A673 (cell line): ENCODE data around the gene RNF217.

Source experiments
- CTCF ChIP-seq: fragments of 300-800, 200-600 bp; sonication (generic); conservative IDR thresholded peaks from 2 replicates; pipeline ENCODE4 v1.5.1; 2017; ENCODE audit warnings: low read depth, mild to moderate bottlenecking, antibody characterized with exemption, low read length, moderate library complexity, mixed read lengths
- EZH2 ChIP-seq: fragments of 200-600 bp; sonication (generic); IDR thresholded peaks from 2 replicates; pipeline ENCODE4 v1.6.1; 2017; ENCODE audit warnings: borderline replicate concordance, low read depth, mild to moderate bottlenecking, mixed read lengths, antibody characterized with exemption, low read length; ENCODE audit not compliant: poor library complexity, severe bottlenecking

GRCh38 chr6:125018136-125018535, 55.9 kb downstream of the RNF217 start:
- TF ChIP-seq CTCF (no peak), EZH2 (no peak)
